GM13977 (cell line): ENCODE results near the gene PAN3.
"Not testable (repeated sequence)": the region's sequence is repeated elsewhere in the genome, so short reads cannot be mapped to it uniquely, and the experiment has no call there.

ENCODE experiments used
- DNase-seq: peaks from one replicate; pipeline ENCODE4 v3.0.0; 2012; ENCODE audit warnings: low spot score
- in situ Hi-C: fragments of 300-500 bp; cut with MboI; formaldehyde crosslinking; loops from one replicate; pipeline ENCODE4 v1.12.0; 2022; ENCODE audit warnings: low sequenced_read_pairs, low pct_unique_long_range_greater_than_20kb, mixed read lengths, inconsistent platforms; ENCODE audit not compliant: unreplicated experiment
- TF ChIP-seq, protein P1 (sequence below): IDR thresholded peaks from 2 replicates; pipeline ENCODE4 v1.5.1; 2012; ENCODE audit warnings: mild to moderate bottlenecking, control low read depth; ENCODE audit not compliant: insufficient read depth; ENCODE audit errors: extremely low read depth, missing control alignments

Gene PAN3

GRCh38 chr13:28131646-28132045 is 6.7 kb upstream of the PAN3 start:
- in situ Hi-C loops = no loop called here
- TF ChIP-seq, protein P1, sequence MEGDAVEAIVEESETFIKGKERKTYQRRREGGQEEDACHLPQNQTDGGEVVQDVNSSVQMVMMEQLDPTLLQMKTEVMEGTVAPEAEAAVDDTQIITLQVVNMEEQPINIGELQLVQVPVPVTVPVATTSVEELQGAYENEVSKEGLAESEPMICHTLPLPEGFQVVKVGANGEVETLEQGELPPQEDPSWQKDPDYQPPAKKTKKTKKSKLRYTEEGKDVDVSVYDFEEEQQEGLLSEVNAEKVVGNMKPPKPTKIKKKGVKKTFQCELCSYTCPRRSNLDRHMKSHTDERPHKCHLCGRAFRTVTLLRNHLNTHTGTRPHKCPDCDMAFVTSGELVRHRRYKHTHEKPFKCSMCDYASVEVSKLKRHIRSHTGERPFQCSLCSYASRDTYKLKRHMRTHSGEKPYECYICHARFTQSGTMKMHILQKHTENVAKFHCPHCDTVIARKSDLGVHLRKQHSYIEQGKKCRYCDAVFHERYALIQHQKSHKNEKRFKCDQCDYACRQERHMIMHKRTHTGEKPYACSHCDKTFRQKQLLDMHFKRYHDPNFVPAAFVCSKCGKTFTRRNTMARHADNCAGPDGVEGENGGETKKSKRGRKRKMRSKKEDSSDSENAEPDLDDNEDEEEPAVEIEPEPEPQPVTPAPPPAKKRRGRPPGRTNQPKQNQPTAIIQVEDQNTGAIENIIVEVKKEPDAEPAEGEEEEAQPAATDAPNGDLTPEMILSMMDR = no peak
- no peak for DNase-seq

GRCh38 chr13:28136916-28137315 is 1.4 kb upstream of the PAN3 start:
- peak; percentile 49 for DNase-seq
- TF ChIP-seq, protein P1 = no peak
- in situ Hi-C loops = no loop called here

DNA sequence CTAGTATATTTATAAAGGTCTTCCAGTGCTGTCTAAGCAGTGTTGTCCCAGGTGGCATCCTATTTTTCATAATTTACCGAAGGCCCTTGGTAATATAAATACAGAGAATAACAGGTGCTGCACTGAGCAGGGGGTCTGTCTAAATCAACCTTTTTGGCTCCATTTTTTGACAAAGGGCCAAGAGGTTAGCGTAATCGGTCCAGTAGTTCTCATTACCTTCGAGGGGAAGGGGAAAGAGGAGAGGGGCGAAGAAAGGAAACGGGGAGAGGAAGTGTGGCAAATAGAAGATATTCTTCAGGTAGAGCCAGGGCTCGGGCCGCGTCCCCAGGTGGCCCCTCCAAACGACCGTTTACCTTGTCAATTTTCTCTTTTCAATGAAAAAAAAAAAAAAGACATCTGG is 749 bp upstream of the PAN3 start:
- TF ChIP-seq, protein P1 = no peak
- in situ Hi-C loops = no loop called here
- no peak for DNase-seq

GRCh38 chr13:28138756-28139470 is 568 bp downstream of the PAN3 start:
- TF ChIP-seq, protein P1 = peak; percentile 2
- DNase-seq = peak; percentile 85
- in situ Hi-C loops = no loop called here

- TF ChIP-seq, protein P1 = no peak
- in situ Hi-C loops = no loop called here
- DNase-seq = no peak
Measured at GRCh38 chr13:28140433-28141125, 2.2 kb downstream of the PAN3 start.

DNA sequence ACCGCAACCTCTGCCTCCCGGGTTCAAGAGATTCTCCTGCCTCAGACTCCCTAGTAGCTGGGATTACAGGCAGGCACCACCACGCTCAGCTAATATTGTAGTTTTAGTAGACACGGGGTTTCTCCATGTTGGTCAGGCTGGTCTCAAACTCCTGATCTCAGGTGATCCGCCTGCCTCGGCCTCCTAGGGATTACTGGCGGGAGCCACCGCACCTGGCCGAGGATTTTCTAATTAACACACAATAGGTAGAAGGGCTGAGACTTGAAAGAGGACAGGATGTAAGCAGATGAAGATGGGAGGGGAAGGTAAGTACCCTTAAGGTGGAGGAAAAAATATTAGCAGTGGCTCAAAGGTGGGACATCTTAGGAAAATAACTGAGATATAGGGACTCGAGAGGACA is 3.2 kb downstream of the PAN3 start:
- in situ Hi-C loops, DNase-seq: not testable (repeated sequence)

DNA sequence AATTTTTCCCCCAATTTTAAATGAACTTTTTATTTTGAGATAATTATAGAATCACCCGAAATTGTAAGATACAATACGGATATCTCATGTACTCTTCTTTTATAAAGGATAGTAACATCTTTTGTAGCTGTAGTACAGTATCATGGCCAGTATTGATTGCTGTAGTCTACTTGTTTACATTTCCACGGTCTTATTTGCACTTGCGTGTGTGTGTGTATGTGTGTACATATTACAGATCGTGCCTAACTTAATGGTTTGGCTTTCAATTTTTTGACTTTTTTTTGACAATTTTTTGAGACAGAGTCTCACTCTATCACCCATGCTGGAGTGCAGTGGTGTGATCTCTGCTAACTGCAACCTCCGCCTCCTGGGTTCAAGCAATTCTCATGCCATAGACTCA is 6.7 kb downstream of the PAN3 start:
- in situ Hi-C loops = no loop called here
- DNase-seq = no peak
- TF ChIP-seq, protein P1 = no peak
